Subcutaneous abdominal adipose tissue (tissue), 5 donors: ENCODE measurements around the gene RAC3.

Source experiments
- H3K27ac ChIP-seq: one replicate; pipeline ENCODE4 v1.7.0; 2013; ENCODE audit warnings: low read depth, mild to moderate bottlenecking, inconsistent platforms, low read length, moderate library complexity
- H3K27me3 ChIP-seq, 5 donors: one replicate each; pipeline ENCODE4 v1.7.0; 2013; ENCODE audit warnings: low read length in 5 of 5, inconsistent platforms in 1 of 5; ENCODE audit not compliant: control insufficient read depth in 5 of 5, insufficient read depth in 4 of 5
- H3K36me3 ChIP-seq, 5 donors: one replicate each; pipeline ENCODE4 v1.7.0; 2013; ENCODE audit warnings: low read length in 5 of 5; ENCODE audit not compliant: control insufficient read depth in 5 of 5, insufficient read depth in 5 of 5
- H3K4me1 ChIP-seq, 5 donors: one replicate each; pipeline ENCODE4 v1.7.0; 2013; ENCODE audit warnings: low read length in 5 of 5, mild to moderate bottlenecking in 3 of 5, moderate library complexity in 1 of 5; ENCODE audit not compliant: control insufficient read depth in 5 of 5, insufficient read depth in 5 of 5
- H3K4me3 ChIP-seq, 5 donors: one replicate each; pipeline ENCODE4 v1.7.0; 2013; ENCODE audit warnings: low read length in 5 of 5, low read depth in 1 of 5
- H3K9ac ChIP-seq, 5 donors: one replicate each; pipeline ENCODE4 v1.7.0; 2013; ENCODE audit warnings: low read length in 5 of 5, mild to moderate bottlenecking in 4 of 5, moderate library complexity in 3 of 5
- H3K9me3 ChIP-seq, 5 donors: one replicate each; pipeline ENCODE4 v1.7.0; 2013; ENCODE audit warnings: low read length in 5 of 5; ENCODE audit not compliant: control insufficient read depth in 5 of 5
- donor health status: healthy.
- donor health status: healthy.
- donor health status: healthy.
- donor health status: healthy.
- donor health status: healthy.

RAC3 gene

GRCh38 chr17:82062984-82063368, 31.5 kb downstream of the RAC3 start:
- no peaks in the 10 kb centered on the region for H3K27me3 ChIP-seq
- no peak overlapping the region for H3K9ac ChIP-seq
- no peaks in the 10 kb centered on the region for H3K9me3 ChIP-seq
- no peak overlapping the region for H3K4me3 ChIP-seq
- peaks cover 0 to 61% (median 56%) of the 10 kb centered on the region in 5 donors for H3K36me3 ChIP-seq
- peaks cover 0 to 32% (median 30%) of the 10 kb centered on the region in 5 donors for H3K4me1 ChIP-seq
- H3K27ac ChIP-seq = no peak overlapping the region

- Histone ChIP-seq H3K27ac (no peak overlapping the region), H3K9me3 (no peaks in the 10 kb centered on the region), H3K27me3 (no peaks in the 10 kb centered on the region), H3K9ac (peak overlapping the region in 3 of 5 donors; percentile 49 to 99 (median 98)), H3K4me1 (peaks cover 0 to 32% (median 30%) of the 10 kb centered on the region in 5 donors), H3K36me3 (peaks cover 0 to 53% (median 49%) of the 10 kb centered on the region in 5 donors), H3K4me3 (no peak overlapping the region)
Measured at GRCh38 chr17:82063424-82064415, 32.2 kb downstream of the RAC3 start.

- H3K27ac ChIP-seq = peak overlapping the region; percentile 54
- H3K4me3 ChIP-seq = peak overlapping the region; percentile 9 to 84 (median 72)
- H3K4me1 ChIP-seq = peaks cover 0 to 32% (median 30%) of the 10 kb centered on the region in 5 donors
- peaks cover 0 to 44% (median 40%) of the 10 kb centered on the region in 5 donors for H3K36me3 ChIP-seq
- H3K9ac ChIP-seq = peak overlapping the region; percentile 56 to 99 (median 94)
- H3K27me3 ChIP-seq = no peaks in the 10 kb centered on the region
- no peaks in the 10 kb centered on the region for H3K9me3 ChIP-seq
Measured at GRCh38 chr17:82064433-82065192, 33.1 kb downstream of the RAC3 start.

- peak overlapping the region; percentile 56 to 99 (median 94) for H3K9ac ChIP-seq
Measured at GRCh38 chr17:82065193-82065637, 33.7 kb downstream of the RAC3 start.

GRCh38 chr17:82065638-82066303, 34.3 kb downstream of the RAC3 start, which contains the start of gene DUS1L:
DUS1L (minus strand) TSS chr17:82065804; CDS start chr17:82065059, 745 bp downstream.
- Histone ChIP-seq H3K9ac (peak within 1 kb of the TSS; percentile 56 to 99 (median 94)), H3K4me3 (peak within 1 kb of the TSS; percentile 56 to 84 (median 79)), H3K36me3 (peaks cover 0 to 33% (median 28%) of the 10 kb centered on the region in 5 donors), H3K27me3 (no peaks in the 10 kb centered on the region), H3K9me3 (no peaks in the 10 kb centered on the region), H3K27ac (peak within 1 kb of the TSS; percentile 54), H3K4me1 (peaks cover 0 to 32% (median 30%) of the 10 kb centered on the region in 5 donors)

More at GRCh38 chr17:82065193-82065637, 33.7 kb downstream of the RAC3 start:
- no peaks in the 10 kb centered on the region for H3K27me3 ChIP-seq
- peaks cover 0 to 38% (median 34%) of the 10 kb centered on the region in 5 donors for H3K36me3 ChIP-seq
- no peaks in the 10 kb centered on the region for H3K9me3 ChIP-seq
- peaks cover 0 to 32% (median 30%) of the 10 kb centered on the region in 5 donors for H3K4me1 ChIP-seq
- H3K27ac ChIP-seq = peak overlapping the region; percentile 54
- peak overlapping the region in 4 of 5 donors; percentile 71 to 84 (median 76) for H3K4me3 ChIP-seq

- Histone ChIP-seq H3K27me3 (no peaks in the 10 kb centered on the region), H3K9me3 (no peaks in the 10 kb centered on the region), H3K4me3 (no peak overlapping the region), H3K36me3 (no peaks in the 10 kb centered on the region), H3K27ac (no peak overlapping the region), H3K9ac (no peak overlapping the region), H3K4me1 (peaks cover 0 to 10% (median 8%) of the 10 kb centered on the region in 5 donors)
Measured at GRCh38 chr17:82070611-82071010, 39.1 kb downstream of the RAC3 start.

- Histone ChIP-seq H3K36me3 (peaks cover 0 to under 1% (median 0%) of the 10 kb centered on the region in 5 donors), H3K27me3 (no peaks in the 10 kb centered on the region), H3K4me3 (no peak overlapping the region), H3K27ac (no peak overlapping the region), H3K4me1 (peaks cover 0 to 3% (median 0%) of the 10 kb centered on the region in 5 donors), H3K9ac (no peak overlapping the region), H3K9me3 (no peaks in the 10 kb centered on the region)
Measured at GRCh38 chr17:82072827-82073226, 41.3 kb downstream of the RAC3 start.

GRCh38 chr17:82073446-82073845, 42.0 kb downstream of the RAC3 start:
- Histone ChIP-seq H3K27me3 (no peaks in the 10 kb centered on the region), H3K4me3 (no peak overlapping the region), H3K27ac (no peak overlapping the region), H3K36me3 (peaks cover 0 to 5% (median 0%) of the 10 kb centered on the region in 5 donors), H3K4me1 (peaks cover 0 to 9% (median 0%) of the 10 kb centered on the region in 5 donors), H3K9ac (no peak overlapping the region), H3K9me3 (no peaks in the 10 kb centered on the region)

- Histone ChIP-seq H3K36me3 (peaks cover 0 to 28% (median 22%) of the 10 kb centered on the region in 5 donors), H3K27ac (peak overlapping the region; percentile 3), H3K4me1 (peaks cover 0 to 15% (median under 1%) of the 10 kb centered on the region in 5 donors), H3K27me3 (no peaks in the 10 kb centered on the region), H3K9ac (no peak overlapping the region), H3K9me3 (no peaks in the 10 kb centered on the region), H3K4me3 (no peak overlapping the region)
Measured at GRCh38 chr17:82076018-82076784, 44.7 kb downstream of the RAC3 start.
